K562 treated with DMSO at 1 percent for 24 hours (cell line): ENCODE data around the gene SRSF11. TPM values are rescaled to one million over a fixed set of nuclear protein-coding genes. Genes with fewer than 3 reads are reported as not detected.

ENCODE experiments used
- total RNA-seq: library from RNA; unstranded; fragments of 300-600 nt; gene quantifications from 2 replicates; pipeline ENCODE4 v1.2.3, GENCODE V29; 2022; ENCODE audit warnings: low read depth; ENCODE audit not compliant: insufficient read depth

SRSF11 gene, protein sequence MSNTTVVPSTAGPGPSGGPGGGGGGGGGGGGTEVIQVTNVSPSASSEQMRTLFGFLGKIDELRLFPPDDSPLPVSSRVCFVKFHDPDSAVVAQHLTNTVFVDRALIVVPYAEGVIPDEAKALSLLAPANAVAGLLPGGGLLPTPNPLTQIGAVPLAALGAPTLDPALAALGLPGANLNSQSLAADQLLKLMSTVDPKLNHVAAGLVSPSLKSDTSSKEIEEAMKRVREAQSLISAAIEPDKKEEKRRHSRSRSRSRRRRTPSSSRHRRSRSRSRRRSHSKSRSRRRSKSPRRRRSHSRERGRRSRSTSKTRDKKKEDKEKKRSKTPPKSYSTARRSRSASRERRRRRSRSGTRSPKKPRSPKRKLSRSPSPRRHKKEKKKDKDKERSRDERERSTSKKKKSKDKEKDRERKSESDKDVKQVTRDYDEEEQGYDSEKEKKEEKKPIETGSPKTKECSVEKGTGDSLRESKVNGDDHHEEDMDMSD
- 99.4 and 105 TPM in 2 replicates for total RNA-seq

DNA sequence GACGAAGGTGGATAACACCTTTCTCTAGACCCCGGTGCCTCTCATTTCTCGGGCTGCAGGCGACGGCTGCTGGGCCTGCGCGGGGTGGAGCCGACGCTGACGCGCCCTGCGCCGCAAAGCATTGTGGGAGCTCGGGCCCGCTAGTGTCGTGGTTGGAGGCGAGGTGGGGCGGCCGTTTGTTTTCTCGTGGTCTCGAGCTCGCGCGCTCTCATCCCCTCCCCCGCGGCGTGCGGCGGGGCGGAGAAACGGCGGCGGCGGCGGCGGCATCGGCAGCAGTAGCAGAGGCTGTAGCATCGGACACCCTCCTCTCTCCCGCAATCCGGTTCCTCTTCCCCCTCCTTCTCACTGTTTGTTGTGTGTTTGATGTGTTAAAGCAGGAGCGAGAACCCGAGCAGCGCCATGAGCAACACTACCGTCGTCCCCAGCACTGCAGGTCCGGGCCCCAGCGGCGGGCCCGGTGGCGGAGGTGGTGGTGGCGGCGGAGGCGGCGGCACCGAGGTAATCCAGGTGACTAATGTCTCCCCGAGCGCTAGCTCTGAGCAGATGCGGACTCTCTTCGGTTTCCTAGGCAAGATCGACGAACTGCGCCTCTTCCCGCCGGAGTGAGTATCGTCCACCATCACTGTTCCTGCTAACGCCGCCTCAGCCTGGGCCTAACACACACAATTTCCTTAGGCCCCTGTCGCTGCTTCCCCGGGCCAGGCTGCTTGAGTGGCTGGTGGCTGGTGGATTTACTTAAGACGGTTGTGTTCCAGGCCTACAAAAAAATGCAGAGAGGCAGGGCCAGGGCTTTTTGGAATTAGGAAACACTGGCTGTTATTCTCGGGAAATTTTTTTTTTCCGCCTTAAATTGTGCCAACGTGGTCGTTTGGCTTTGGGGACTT is at the start of gene SRSF11:
Gene SRSF11 (plus strand): TSS at position 143 of the 884 bp plus-strand sequence. CDS start 257 bp downstream, at position 400.

GRCh38 chr1:70205434-70206118 is 15.6 kb upstream of the SRSF11 start, which contains the start of gene LRRC40:
Gene LRRC40, minus strand, starts transcription at chr1:70205579. Its CDS starts 39 bp downstream, at chr1:70205540.

Other genes starting within 250 kb of the SRSF11 start
- 9.5 and 12.7 TPM in 2 replicates for gene LRRC40, start 15.8 kb upstream of the SRSF11 start, total RNA-seq
- gene ANKRD13C, start 133.3 kb downstream of the SRSF11 start, total RNA-seq = 9.0 and 9.6 TPM in 2 replicates
- 59.4 and 59.7 TPM in 2 replicates for gene CTH, start 189.9 kb downstream of the SRSF11 start, total RNA-seq